ENCODE measurements around the gene RTCA. TPM values are rescaled to one million over a fixed set of nuclear protein-coding genes. Genes with fewer than 3 reads are reported as not detected.
"Not testable (repeated sequence)": the region's sequence is repeated elsewhere in the genome, so short reads cannot be mapped to it uniquely, and the experiment has no call there.

RTCA gene
- total RNA-seq, 1 donor from 2014 or later = 78.0 TPM

- no peak overlapping the region for H3K27ac Mint-ChIP-seq (ENCODE audit: unreplicated experiment)
- Histone ChIP-seq H2AFZ (ENCODE audit: low read depth, low read length) (no peak overlapping the region), H3K4me2 (ENCODE audit: low read length) (no peak overlapping the region), H3K4me3 (ENCODE audit: insufficient read depth, low read depth, low read length) (no peak overlapping the region), H3K4me1 (ENCODE audit: insufficient read depth, low read length) (no peaks in the 10 kb centered on the region), H3K27me3 (ENCODE audit: insufficient read depth, low read length) (no peaks in the 10 kb centered on the region), H4K20me1 (ENCODE audit: insufficient read depth, low read length) (no peaks in the 10 kb centered on the region), H3K9me3 (ENCODE audit: insufficient read depth, low read depth, low read length) (no peaks in the 10 kb centered on the region), H3K27ac (ENCODE audit: low read depth, low read length) (no peak overlapping the region), H3K36me3 (ENCODE audit: insufficient read depth, low read length) (peaks cover 19% of the 10 kb centered on the region), H3K9ac (ENCODE audit: low read length) (no peak overlapping the region), H3K79me2 (ENCODE audit: insufficient read depth, low read length) (no peaks in the 10 kb centered on the region)
- no peaks in the 10 kb centered on the region for H3K4me1 Mint-ChIP-seq (ENCODE audit: low read depth, unreplicated experiment)
- no peaks in the 10 kb centered on the region for H3K27me3 Mint-ChIP-seq (ENCODE audit: low read depth, unreplicated experiment)
- no peak for TF ChIP-seq EZH2 (IDR thresholded peaks at IDR 0.05; ENCODE audit: insufficient read depth, low read length)
- no peaks in the 10 kb centered on the region for H3K9me3 Mint-ChIP-seq (ENCODE audit: unreplicated experiment)
- FAIRE-seq (no peak), DNase-seq (ENCODE audit: low read depth) (no peak)
- H3K36me3 Mint-ChIP-seq (ENCODE audit: low read depth, unreplicated experiment) = peaks cover 4% of the 10 kb centered on the region
- H3K4me3 Mint-ChIP-seq (ENCODE audit: unreplicated experiment) = no peak overlapping the region
These were observed 24.3 kb downstream of the RTCA start for GRCh38 chr1:100290291-100290690.

GRCh38 chr1:100292711-100293110, 26.7 kb downstream of the RTCA start:
- H3K27ac ChIP-seq (ENCODE audit: low read depth, low read length) = no peak overlapping the region
- DNase-seq (ENCODE audit: low read depth) = peak; percentile 36
- H3K27me3 Mint-ChIP-seq (ENCODE audit: low read depth, unreplicated experiment) = no peaks in the 10 kb centered on the region
- no peaks in the 10 kb centered on the region for H3K79me2 ChIP-seq (ENCODE audit: insufficient read depth, low read length)
- no peaks in the 10 kb centered on the region for H3K9me3 Mint-ChIP-seq (ENCODE audit: unreplicated experiment)
- H3K4me1 Mint-ChIP-seq (ENCODE audit: low read depth, unreplicated experiment) = no peaks in the 10 kb centered on the region
- H3K9me3 ChIP-seq (ENCODE audit: insufficient read depth, low read depth, low read length) = no peaks in the 10 kb centered on the region
- H3K4me3 Mint-ChIP-seq (ENCODE audit: unreplicated experiment) = no peak overlapping the region
- peaks cover 8% of the 10 kb centered on the region for H3K36me3 ChIP-seq (ENCODE audit: insufficient read depth, low read length)
- no peak for TF ChIP-seq CTCF (IDR thresholded peaks at IDR 0.05; ENCODE audit: insufficient read depth, low read depth, low read length)
- TF ChIP-seq EZH2 (IDR thresholded peaks at IDR 0.05; ENCODE audit: insufficient read depth, low read length) = no peak
- H3K4me3 ChIP-seq (ENCODE audit: insufficient read depth, low read depth, low read length) = no peak overlapping the region
- no peak overlapping the region for H2AFZ ChIP-seq (ENCODE audit: low read depth, low read length)
- H3K27me3 ChIP-seq (ENCODE audit: insufficient read depth, low read length) = no peaks in the 10 kb centered on the region
- no peaks in the 10 kb centered on the region for H3K4me1 ChIP-seq (ENCODE audit: insufficient read depth, low read length)
- H3K9ac ChIP-seq (ENCODE audit: low read length) = no peak overlapping the region
- no peak overlapping the region for H3K27ac Mint-ChIP-seq (ENCODE audit: unreplicated experiment)
- no peaks in the 10 kb centered on the region for H3K36me3 Mint-ChIP-seq (ENCODE audit: low read depth, unreplicated experiment)
- H3K4me2 ChIP-seq (ENCODE audit: low read length) = no peak overlapping the region
- no peaks in the 10 kb centered on the region for H4K20me1 ChIP-seq (ENCODE audit: insufficient read depth, low read length)
- peak; percentile 43 for FAIRE-seq

GRCh38 chr1:100296140-100296539, 30.1 kb downstream of the RTCA start:
- Histone ChIP-seq H3K4me1 (ENCODE audit: insufficient read depth, low read length) (no peaks in the 10 kb centered on the region), H3K27ac (ENCODE audit: low read depth, low read length) (no peak overlapping the region), H4K20me1 (ENCODE audit: insufficient read depth, low read length) (no peaks in the 10 kb centered on the region), H2AFZ (ENCODE audit: low read depth, low read length) (no peak overlapping the region), H3K36me3 (ENCODE audit: insufficient read depth, low read length) (peaks cover under 1% of the 10 kb centered on the region), H3K9me3 (ENCODE audit: insufficient read depth, low read depth, low read length) (no peaks in the 10 kb centered on the region), H3K79me2 (ENCODE audit: insufficient read depth, low read length) (no peaks in the 10 kb centered on the region), H3K27me3 (ENCODE audit: insufficient read depth, low read length) (peaks cover 2% of the 10 kb centered on the region), H3K9ac (ENCODE audit: low read length) (no peak overlapping the region), H3K4me2 (ENCODE audit: low read length) (no peak overlapping the region), H3K4me3 (ENCODE audit: insufficient read depth, low read depth, low read length) (no peak overlapping the region)
- no peaks in the 10 kb centered on the region for H3K27me3 Mint-ChIP-seq (ENCODE audit: low read depth, unreplicated experiment)
- FAIRE-seq (no peak), DNase-seq (ENCODE audit: low read depth) (no peak)
- H3K9me3 Mint-ChIP-seq (ENCODE audit: unreplicated experiment) = no peaks in the 10 kb centered on the region
- H3K4me1 Mint-ChIP-seq (ENCODE audit: low read depth, unreplicated experiment) = no peaks in the 10 kb centered on the region
- TF ChIP-seq CTCF (IDR thresholded peaks at IDR 0.05; ENCODE audit: insufficient read depth, low read depth, low read length) = no peak
- TF ChIP-seq EZH2 (IDR thresholded peaks at IDR 0.05; ENCODE audit: insufficient read depth, low read length) = no peak
- no peaks in the 10 kb centered on the region for H3K36me3 Mint-ChIP-seq (ENCODE audit: low read depth, unreplicated experiment)
- no peak overlapping the region for H3K27ac Mint-ChIP-seq (ENCODE audit: unreplicated experiment)
- H3K4me3 Mint-ChIP-seq (ENCODE audit: unreplicated experiment) = no peak overlapping the region

- not testable (repeated sequence) for H3K27me3 ChIP-seq (ENCODE audit: insufficient read depth, low read length); H3K27me3 Mint-ChIP-seq (ENCODE audit: low read depth, unreplicated experiment); H3K9me3 ChIP-seq (ENCODE audit: insufficient read depth, low read depth, low read length); H3K4me1 ChIP-seq (ENCODE audit: insufficient read depth, low read length); H3K4me3 Mint-ChIP-seq (ENCODE audit: unreplicated experiment); H3K27ac Mint-ChIP-seq (ENCODE audit: unreplicated experiment); H3K27ac ChIP-seq (ENCODE audit: low read depth, low read length); H3K36me3 Mint-ChIP-seq (ENCODE audit: low read depth, unreplicated experiment); H3K4me3 ChIP-seq (ENCODE audit: insufficient read depth, low read depth, low read length); DNase-seq (ENCODE audit: low read depth); H3K9ac ChIP-seq (ENCODE audit: low read length); FAIRE-seq; H3K4me2 ChIP-seq (ENCODE audit: low read length); H3K4me1 Mint-ChIP-seq (ENCODE audit: low read depth, unreplicated experiment); H3K9me3 Mint-ChIP-seq (ENCODE audit: unreplicated experiment); H4K20me1 ChIP-seq (ENCODE audit: insufficient read depth, low read length); H3K36me3 ChIP-seq (ENCODE audit: insufficient read depth, low read length); H2AFZ ChIP-seq (ENCODE audit: low read depth, low read length); H3K79me2 ChIP-seq (ENCODE audit: insufficient read depth, low read length)
These were observed 31.0 kb downstream of the RTCA start for GRCh38 chr1:100296997-100297396.

Data from astrocyte (in vitro differentiated cells and primary cell).